Mononuclear cell (primary cell): ENCODE measurements around the gene WDR35. TPM values are rescaled to one million over a fixed set of nuclear protein-coding genes. Genes with fewer than 3 reads are reported as not detected.

Source experiments
- H3K27me3 ChIP-seq: 2 replicates; pipeline ENCODE4 v1.6.0; 2011; ENCODE audit warnings: low read length, control low read depth; ENCODE audit not compliant: insufficient read depth
- H3K4me1 ChIP-seq: 2 replicates; pipeline ENCODE4 v1.5.1; 2011; ENCODE audit warnings: mild to moderate bottlenecking, low read length, control low read depth; ENCODE audit not compliant: insufficient read depth
- H3K4me3 ChIP-seq: 2 replicates; pipeline ENCODE4 v1.5.1; 2011; ENCODE audit warnings: mild to moderate bottlenecking, low read length, moderate library complexity
- H3K9me3 ChIP-seq: 2 replicates; pipeline ENCODE4 v1.5.1; 2011; ENCODE audit warnings: low read depth, mild to moderate bottlenecking, control low read depth, low read length
- total RNA-seq: library from RNA; depleted of rRNA; stranded (reverse); fragments of >200 nt; gene quantifications from one replicate; pipeline ENCODE4 v1.2.3, GENCODE V29; 2012

WDR35 gene
- total RNA-seq, 1 donor = 3.5 TPM

- H3K4me1 ChIP-seq = peaks cover 13% of the 10 kb centered on the region
- peaks cover 25% of the 10 kb centered on the region for H3K27me3 ChIP-seq
- H3K4me3 ChIP-seq = no peak overlapping the region
- H3K9me3 ChIP-seq = no peaks in the 10 kb centered on the region
Observed at GRCh38 chr2:20016346-20016745, 26.4 kb upstream of the WDR35 start.

- no peaks in the 10 kb centered on the region for H3K9me3 ChIP-seq
- H3K4me3 ChIP-seq = no peak overlapping the region
- peaks cover 13% of the 10 kb centered on the region for H3K4me1 ChIP-seq
- peaks cover 33% of the 10 kb centered on the region for H3K27me3 ChIP-seq
Observed at GRCh38 chr2:20015482-20016083, 25.7 kb upstream of the WDR35 start.

GRCh38 chr2:20013126-20013849 lies 23.4 kb upstream of the WDR35 start:
- no peak overlapping the region for H3K4me3 ChIP-seq
- H3K4me1 ChIP-seq = peaks cover 13% of the 10 kb centered on the region
- H3K27me3 ChIP-seq = peaks cover 45% of the 10 kb centered on the region
- no peaks in the 10 kb centered on the region for H3K9me3 ChIP-seq

GRCh38 chr2:20012282-20013125 lies 22.6 kb upstream of the WDR35 start, which contains the start of gene MATN3:
Gene MATN3, minus strand, starts transcription at chr2:20012668. Its CDS starts 37 bp downstream, at chr2:20012631.
- Histone ChIP-seq H3K4me1 (peaks cover 13% of the 10 kb centered on the region), H3K9me3 (no peaks in the 10 kb centered on the region), H3K4me3 (peak within 1 kb of the TSS; percentile 16), H3K27me3 (peaks cover 46% of the 10 kb centered on the region)

- peaks cover 13% of the 10 kb centered on the region for H3K4me1 ChIP-seq
- H3K9me3 ChIP-seq = no peaks in the 10 kb centered on the region
- H3K4me3 ChIP-seq = no peak overlapping the region
- H3K27me3 ChIP-seq = peaks cover 46% of the 10 kb centered on the region
Observed at GRCh38 chr2:20012032-20012281, 22.1 kb upstream of the WDR35 start.

- H3K9me3 ChIP-seq = no peaks in the 10 kb centered on the region
- no peak overlapping the region for H3K4me3 ChIP-seq
- peaks cover 13% of the 10 kb centered on the region for H3K4me1 ChIP-seq
- H3K27me3 ChIP-seq = peaks cover 46% of the 10 kb centered on the region
Observed at GRCh38 chr2:20011276-20012031, 21.5 kb upstream of the WDR35 start.

- Histone ChIP-seq H3K4me3 (no peak overlapping the region), H3K4me1 (peaks cover 13% of the 10 kb centered on the region), H3K9me3 (no peaks in the 10 kb centered on the region), H3K27me3 (peaks cover 40% of the 10 kb centered on the region)
Observed at GRCh38 chr2:20008703-20009102, 18.8 kb upstream of the WDR35 start.

GRCh38 chr2:20005891-20006470 lies 16.1 kb upstream of the WDR35 start:
- peaks cover 17% of the 10 kb centered on the region for H3K27me3 ChIP-seq

GRCh38 chr2:20005067-20005627 lies 15.2 kb upstream of the WDR35 start:
- Histone ChIP-seq H3K27me3 (peaks cover 8% of the 10 kb centered on the region), H3K4me1 (no peaks in the 10 kb centered on the region), H3K4me3 (no peak overlapping the region), H3K9me3 (no peaks in the 10 kb centered on the region)

More at GRCh38 chr2:20005891-20006470, 16.1 kb upstream of the WDR35 start:
- H3K9me3 ChIP-seq = no peaks in the 10 kb centered on the region
- H3K4me1 ChIP-seq = no peaks in the 10 kb centered on the region
- H3K4me3 ChIP-seq = no peak overlapping the region

- Histone ChIP-seq H3K9me3 (no peaks in the 10 kb centered on the region), H3K27me3 (peaks cover 4% of the 10 kb centered on the region), H3K4me1 (no peaks in the 10 kb centered on the region), H3K4me3 (no peak overlapping the region)
Observed at GRCh38 chr2:20001361-20001863, 11.5 kb upstream of the WDR35 start.

GRCh38 chr2:19993731-19994130 lies 3.8 kb upstream of the WDR35 start:
- H3K27me3 ChIP-seq = peaks cover 21% of the 10 kb centered on the region
- H3K9me3 ChIP-seq = no peaks in the 10 kb centered on the region
- peaks cover 16% of the 10 kb centered on the region for H3K4me1 ChIP-seq
- no peak overlapping the region for H3K4me3 ChIP-seq

- no peaks in the 10 kb centered on the region for H3K9me3 ChIP-seq
- peaks cover 17% of the 10 kb centered on the region for H3K27me3 ChIP-seq
- H3K4me1 ChIP-seq = peaks cover 20% of the 10 kb centered on the region
- no peak overlapping the region for H3K4me3 ChIP-seq
Observed at GRCh38 chr2:19991895-19992294, 2.0 kb upstream of the WDR35 start.

- Histone ChIP-seq H3K27me3 (peaks cover 17% of the 10 kb centered on the region), H3K4me1 (peaks cover 20% of the 10 kb centered on the region), H3K4me3 (peak overlapping the region; percentile 63), H3K9me3 (no peaks in the 10 kb centered on the region)
Observed at GRCh38 chr2:19990416-19990728, 467 bp upstream of the WDR35 start.

- Histone ChIP-seq H3K9me3 (no peaks in the 10 kb centered on the region), H3K4me3 (peak overlapping the region; percentile 63)
Observed at GRCh38 chr2:19989342-19989666, 601 bp downstream of the WDR35 start.

More at GRCh38 chr2:19989342-19989666, 601 bp downstream of the WDR35 start:
- peaks cover 20% of the 10 kb centered on the region for H3K4me1 ChIP-seq
- peaks cover 17% of the 10 kb centered on the region for H3K27me3 ChIP-seq
